Measurements from ENCODE around the gene TPBGL. TPM values are rescaled to one million over a fixed set of nuclear protein-coding genes. Genes with fewer than 3 reads are reported as not detected.

Gene TPBGL
- total RNA-seq, 2 experiments from 2014 or later, result 0.07 to 0.15 TPM

DNA sequence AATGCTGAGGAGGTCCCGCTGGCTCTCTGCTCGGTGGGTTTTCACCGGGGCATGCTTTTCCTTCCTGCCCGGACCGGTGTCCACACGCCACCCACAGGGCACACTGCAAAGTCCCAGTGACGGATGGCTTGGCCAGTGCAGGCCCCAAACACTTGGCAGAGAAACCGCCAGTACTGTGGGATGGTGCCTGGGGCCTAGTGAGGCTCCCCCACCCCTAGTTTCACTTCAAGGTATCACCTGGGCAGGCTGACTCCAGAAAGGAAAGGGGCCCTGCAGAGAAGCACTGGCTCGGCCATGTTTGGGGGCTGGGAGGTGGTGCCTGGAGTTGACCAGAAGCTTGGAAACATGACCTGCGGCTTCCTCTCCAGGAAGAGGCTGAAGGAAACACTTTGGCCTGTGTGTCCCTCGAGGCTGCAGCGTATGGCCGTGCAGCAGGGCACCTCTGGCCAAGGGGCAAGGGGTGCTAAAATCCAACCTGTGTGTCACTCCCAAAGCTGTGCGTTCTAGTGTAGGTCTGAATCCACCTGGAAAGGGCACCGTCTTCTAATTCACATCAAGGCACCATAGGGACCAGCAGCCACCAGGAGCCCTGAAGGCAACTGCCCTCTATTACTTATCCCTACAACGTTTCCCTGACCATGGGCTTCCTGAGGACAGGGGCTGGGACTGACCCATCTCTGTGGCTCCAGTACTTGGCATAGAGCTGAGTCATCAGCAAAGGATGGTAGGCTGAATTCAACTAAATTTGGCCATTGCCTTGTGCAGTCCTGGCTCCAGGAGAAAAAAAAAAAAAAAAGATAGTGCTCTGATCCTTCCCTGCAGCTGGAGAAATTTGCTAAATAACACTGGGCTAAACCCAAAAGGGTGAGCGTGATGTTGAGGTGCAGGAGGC lies 22.6 kb downstream of the TPBGL start:
- no peak overlapping the region for H3K27ac Mint-ChIP-seq
- no peak for DNase-seq
- ATAC-seq, result no peak
- no peaks in the 10 kb centered on the region for H3K9me3 Mint-ChIP-seq (ENCODE audit: low read depth)
- CTCF ChIA-PET, result interaction anchor here (0.7 to 1.6 kb wide), 5 partner anchors 9 to 1972 kb away, joined by 3 to 4 read pairs (median 3); no protein-coding TSS in a partner anchor
- H3K4me3 Mint-ChIP-seq, result no peak overlapping the region
- H3K27me3 Mint-ChIP-seq, result no peaks in the 10 kb centered on the region
- no peaks in the 10 kb centered on the region for H3K36me3 Mint-ChIP-seq
- H3K4me1 Mint-ChIP-seq, result peaks cover 22% of the 10 kb centered on the region

DNA sequence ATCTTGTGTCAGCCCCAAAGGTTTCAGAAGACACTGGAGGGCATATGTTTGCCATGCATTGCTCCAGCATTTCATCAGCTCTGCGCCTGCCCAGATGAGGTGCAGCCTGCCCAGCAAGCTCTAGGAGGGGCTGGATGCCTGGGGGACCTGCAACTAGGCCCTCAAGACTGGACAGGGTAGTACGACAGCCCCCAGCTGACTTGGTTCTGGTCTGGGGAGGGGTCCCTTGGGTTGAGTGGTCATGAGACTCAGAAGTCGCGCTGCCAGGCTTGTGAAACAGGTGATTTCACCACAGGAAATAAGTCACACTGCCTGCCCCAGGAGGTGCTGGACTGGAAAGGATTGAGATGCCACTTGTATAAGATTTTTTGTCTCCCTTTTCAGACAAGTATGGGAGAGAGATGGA lies 23.4 kb downstream of the TPBGL start:
- CTCF ChIA-PET, result interaction anchor here (0.7 to 1.8 kb wide), 3 partner anchors 15 to 1973 kb away, joined by 3 to 7 read pairs (median 4); no protein-coding TSS in a partner anchor
- Mint-ChIP-seq H3K4me3 (no peak overlapping the region), H3K27me3 (no peaks in the 10 kb centered on the region), H3K4me1 (peaks cover 22% of the 10 kb centered on the region), H3K36me3 (no peaks in the 10 kb centered on the region), H3K27ac (peak overlapping the region; percentile 25), H3K9me3 (ENCODE audit: low read depth) (no peaks in the 10 kb centered on the region)
- ATAC-seq, result peak; percentile 45
- no peak for DNase-seq

DNA sequence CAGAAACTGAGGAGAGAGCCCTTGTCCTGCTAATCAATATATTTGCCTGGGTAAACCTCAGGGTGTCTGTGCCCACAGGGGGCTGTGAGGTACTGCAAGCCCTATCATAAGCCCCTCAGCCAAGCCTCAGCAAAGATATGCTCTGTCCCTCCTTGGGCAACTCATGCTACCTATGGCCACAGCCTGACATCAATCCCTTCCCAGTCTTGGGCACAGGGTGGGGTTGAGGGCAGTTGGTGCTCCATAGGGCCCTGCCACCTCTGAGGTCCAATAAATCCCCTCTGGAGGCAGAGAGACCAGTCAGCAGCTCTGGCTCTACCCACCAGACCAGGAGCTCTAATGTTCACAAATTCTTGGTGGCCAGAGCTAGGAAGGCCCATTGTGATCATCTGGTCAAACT lies 23.8 kb downstream of the TPBGL start:
- CTCF ChIA-PET, result interaction anchor here (0.7 to 1.8 kb wide), 3 partner anchors 16 to 1973 kb away, joined by 3 to 7 read pairs (median 4); no protein-coding TSS in a partner anchor
- Mint-ChIP-seq H3K4me1 (peaks cover 22% of the 10 kb centered on the region), H3K4me3 (no peak overlapping the region), H3K27ac (no peak overlapping the region), H3K9me3 (ENCODE audit: low read depth) (no peaks in the 10 kb centered on the region), H3K27me3 (no peaks in the 10 kb centered on the region), H3K36me3 (no peaks in the 10 kb centered on the region)
- DNase-seq (no peak), ATAC-seq (no peak)

DNA sequence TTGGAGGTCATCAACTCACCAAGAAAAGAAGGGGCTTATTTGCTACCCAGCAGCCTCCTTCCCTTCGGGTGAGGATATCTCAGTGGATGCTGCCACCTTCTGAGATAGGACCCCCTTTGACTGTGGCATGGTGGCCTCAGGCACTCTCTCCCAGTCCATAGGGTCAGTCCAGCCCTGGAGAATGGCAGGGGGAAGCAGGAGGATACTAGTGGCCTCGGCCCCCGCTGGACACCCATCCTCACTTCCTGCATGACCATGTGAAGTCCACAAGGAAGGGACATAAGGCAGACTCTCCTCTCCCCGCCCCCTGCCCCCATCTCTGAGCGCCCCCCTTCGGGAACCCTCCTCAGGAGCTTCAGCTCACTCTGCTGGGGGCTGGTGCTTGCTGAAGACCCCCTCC lies 24.4 kb downstream of the TPBGL start:
- no peak for DNase-seq
- ATAC-seq, result no peak
- Mint-ChIP-seq H3K27me3 (no peaks in the 10 kb centered on the region), H3K27ac (no peak overlapping the region), H3K4me3 (no peak overlapping the region), H3K4me1 (peaks cover 22% of the 10 kb centered on the region), H3K36me3 (no peaks in the 10 kb centered on the region), H3K9me3 (ENCODE audit: low read depth) (no peaks in the 10 kb centered on the region)
- CTCF ChIA-PET, result interaction anchor here (0.5 to 1.8 kb wide), 3 partner anchors 15 to 94 kb away, joined by 3 to 7 read pairs (median 4); no protein-coding TSS in a partner anchor

DNA sequence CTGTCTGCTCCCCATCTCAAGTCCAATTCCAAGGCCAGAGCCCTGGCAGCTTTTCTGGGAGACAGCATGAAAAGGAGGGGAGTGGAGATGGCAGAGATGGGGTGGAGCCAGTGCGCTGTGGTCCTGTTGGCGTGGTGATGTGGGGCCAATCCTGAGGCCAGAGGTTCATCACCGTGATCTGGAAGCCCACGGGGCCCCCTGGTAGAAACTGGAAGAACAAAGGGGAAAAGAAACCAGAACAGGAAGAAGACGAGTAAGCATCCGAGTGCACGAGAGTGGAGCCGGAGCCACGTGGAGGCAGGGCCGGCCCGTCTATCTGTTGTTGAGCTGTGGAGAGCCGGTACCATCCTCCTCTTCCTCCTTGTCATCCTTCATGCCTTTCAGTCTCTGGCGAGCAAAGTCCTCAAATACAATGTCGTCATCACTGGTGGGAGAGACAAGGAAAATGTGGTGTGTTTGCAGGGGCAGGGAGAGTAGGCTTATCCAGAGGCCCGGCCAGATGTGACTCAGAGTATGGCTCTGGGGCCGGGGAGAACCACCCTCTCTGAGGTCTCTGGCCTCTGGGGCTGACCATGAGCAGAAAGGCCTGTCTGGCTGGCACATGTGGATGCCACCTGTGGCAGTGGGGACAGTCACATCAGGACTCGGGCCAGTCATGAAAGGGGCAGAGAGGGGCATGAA lies 25.4 kb downstream of the TPBGL start:
- H3K4me3 Mint-ChIP-seq, result no peak overlapping the region
- ATAC-seq (no peak), DNase-seq (no peak)
- H3K27me3 Mint-ChIP-seq, result no peaks in the 10 kb centered on the region
- CTCF ChIA-PET, result no interaction called here
- H3K36me3 Mint-ChIP-seq, result no peaks in the 10 kb centered on the region
- no peak overlapping the region for H3K27ac Mint-ChIP-seq
- peaks cover 20% of the 10 kb centered on the region for H3K4me1 Mint-ChIP-seq
- no peaks in the 10 kb centered on the region for H3K9me3 Mint-ChIP-seq (ENCODE audit: low read depth)

DNA sequence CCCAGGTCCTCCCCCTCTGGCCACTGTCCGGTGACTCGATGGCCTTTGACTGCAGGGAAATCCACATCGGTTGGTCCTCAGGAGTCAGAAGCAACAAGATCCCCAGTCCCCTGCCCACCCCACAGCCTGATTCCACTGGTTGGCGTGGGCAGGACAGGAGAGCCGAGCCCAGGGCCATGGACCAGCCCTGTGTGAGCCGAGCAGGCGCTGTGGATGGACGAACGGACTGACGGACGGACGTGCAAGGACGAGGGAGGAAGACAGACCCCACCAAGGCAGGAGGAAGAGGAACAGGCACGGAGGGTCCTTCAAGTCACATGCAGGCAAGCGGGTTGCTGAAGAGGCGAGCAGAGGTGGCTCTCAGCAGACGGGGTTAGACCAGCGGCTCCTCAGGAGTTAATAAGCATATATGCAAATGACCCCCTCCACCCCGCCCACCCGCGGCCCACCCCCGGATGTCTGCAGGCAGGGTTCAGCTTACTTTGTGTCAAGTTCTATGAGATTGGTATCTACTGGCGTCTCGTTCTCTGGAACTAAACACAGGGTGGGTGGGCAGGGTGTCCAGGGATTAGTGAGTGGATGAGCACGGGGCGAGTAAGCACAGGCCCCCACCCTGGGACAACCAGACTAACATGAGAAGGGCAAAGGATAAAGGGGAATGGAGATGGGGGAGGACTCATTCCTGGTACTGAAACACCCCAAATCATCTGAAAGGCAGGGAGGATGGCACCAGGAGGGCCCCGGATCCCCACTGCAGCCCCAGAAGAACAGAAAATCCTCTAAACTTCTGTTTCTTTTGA lies 26.8 kb downstream of the TPBGL start:
- peaks cover 13% of the 10 kb centered on the region for H3K4me1 Mint-ChIP-seq
- CTCF ChIA-PET, result no interaction called here
- no peaks in the 10 kb centered on the region for H3K27me3 Mint-ChIP-seq
- DNase-seq (no peak), ATAC-seq (no peak)
- H3K9me3 Mint-ChIP-seq (ENCODE audit: low read depth), result no peaks in the 10 kb centered on the region
- H3K36me3 Mint-ChIP-seq, result no peaks in the 10 kb centered on the region
- H3K27ac Mint-ChIP-seq, result no peak overlapping the region
- no peak overlapping the region for H3K4me3 Mint-ChIP-seq

DNA sequence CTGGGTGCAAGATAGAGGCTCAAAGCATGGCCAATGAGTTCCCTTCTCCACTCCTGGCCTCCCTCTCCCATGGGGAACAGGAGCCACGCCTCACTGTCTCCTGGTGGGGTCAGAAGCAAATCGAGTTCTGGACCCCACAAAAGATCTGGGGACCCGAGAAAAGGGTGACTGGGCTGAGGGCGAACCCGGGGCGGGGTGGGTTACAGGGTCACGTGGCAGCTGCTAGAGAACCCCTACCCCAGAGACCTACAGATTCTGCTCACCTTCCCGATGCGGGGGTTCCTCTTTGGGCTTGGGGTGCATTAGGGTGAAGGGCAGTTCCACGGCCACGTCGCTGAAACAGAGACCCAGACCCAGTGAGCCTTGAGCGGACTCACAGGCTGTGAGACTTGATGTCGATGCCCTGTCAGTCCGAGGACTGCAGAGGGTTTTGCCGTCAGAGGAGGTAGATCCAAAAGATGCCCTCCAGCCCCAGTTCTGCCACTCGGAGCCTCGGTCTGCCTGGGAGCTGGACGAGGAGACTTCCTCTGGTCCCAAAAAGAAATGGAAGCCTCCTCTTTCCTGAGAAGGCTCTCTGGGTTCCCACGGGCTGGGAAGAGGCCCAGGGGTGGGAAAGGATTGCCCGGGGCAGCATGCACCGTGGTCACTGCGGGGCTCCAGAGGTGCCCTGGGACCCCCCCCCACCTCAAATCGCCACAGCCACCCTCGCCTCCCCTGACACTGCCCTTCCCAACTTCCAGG lies 28.2 kb downstream of the TPBGL start:
- DNase-seq (no peak), ATAC-seq (no peak)
- peaks cover 2% of the 10 kb centered on the region for H3K36me3 Mint-ChIP-seq
- peaks cover 12% of the 10 kb centered on the region for H3K4me1 Mint-ChIP-seq
- CTCF ChIA-PET, result interaction anchor here (1.0 to 15.4 kb wide), 5 partner anchors 11 to 233 kb away, joined by 3 to 380 read pairs (median 32); no protein-coding TSS in a partner anchor
- H3K9me3 Mint-ChIP-seq (ENCODE audit: low read depth), result no peaks in the 10 kb centered on the region
- no peaks in the 10 kb centered on the region for H3K27me3 Mint-ChIP-seq
- no peak overlapping the region for H3K27ac Mint-ChIP-seq
- H3K4me3 Mint-ChIP-seq, result no peak overlapping the region

DNA sequence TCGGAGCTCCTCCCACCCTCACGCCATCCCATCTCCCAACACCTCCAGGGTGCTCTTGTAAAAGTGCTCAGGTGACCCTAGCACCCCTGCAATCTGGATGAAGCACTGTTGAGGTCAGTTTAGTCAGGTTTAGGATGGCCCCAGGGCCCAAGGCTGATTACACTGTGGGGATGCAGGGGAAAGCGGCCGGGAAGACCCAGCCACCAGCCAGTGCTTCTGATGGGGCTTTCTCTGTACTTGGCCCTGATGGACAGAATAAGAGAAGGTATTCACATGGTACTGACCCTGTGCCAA lies 28.7 kb downstream of the TPBGL start:
- Mint-ChIP-seq H3K27ac (no peak overlapping the region), H3K27me3 (no peaks in the 10 kb centered on the region), H3K4me1 (peaks cover 12% of the 10 kb centered on the region), H3K36me3 (peaks cover 3% of the 10 kb centered on the region), H3K4me3 (no peak overlapping the region), H3K9me3 (ENCODE audit: low read depth) (no peaks in the 10 kb centered on the region)
- ATAC-seq (no peak), DNase-seq (no peak)
- CTCF ChIA-PET, result interaction anchor here (1.0 to 15.4 kb wide), 6 partner anchors 12 to 234 kb away, joined by 3 to 380 read pairs (median 21); no protein-coding TSS in a partner anchor

DNA sequence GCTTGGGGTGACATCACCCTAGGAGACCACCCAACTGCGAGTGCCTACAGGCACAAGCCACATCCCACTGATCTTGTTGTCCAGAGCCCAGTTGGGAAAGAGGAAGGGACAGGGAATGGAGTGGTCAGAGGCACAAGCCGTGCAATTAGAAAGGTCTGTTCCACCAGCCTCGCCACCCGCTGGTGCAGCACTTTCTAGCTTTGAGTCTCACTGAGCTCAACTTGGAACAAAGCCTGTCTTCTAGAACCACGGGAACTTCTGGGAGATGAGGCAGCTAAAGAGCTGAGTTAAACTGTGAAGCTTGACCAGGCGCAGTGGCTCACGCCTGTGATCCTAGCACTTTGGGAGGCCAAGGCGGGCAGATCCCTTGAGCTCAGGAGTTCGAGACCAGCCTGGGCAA lies 29.3 kb downstream of the TPBGL start:
- Mint-ChIP-seq H3K4me3 (no peak overlapping the region), H3K27ac (no peak overlapping the region), H3K4me1 (peaks cover 7% of the 10 kb centered on the region), H3K9me3 (ENCODE audit: low read depth) (no peaks in the 10 kb centered on the region), H3K27me3 (no peaks in the 10 kb centered on the region), H3K36me3 (peaks cover 3% of the 10 kb centered on the region)
- no peak for ATAC-seq
- CTCF ChIA-PET, result interaction anchor here (1.0 to 15.4 kb wide), 12 partner anchors 10 to 340 kb away, joined by 3 to 380 read pairs (median 8); no protein-coding TSS in a partner anchor
- no peak for DNase-seq

DNA sequence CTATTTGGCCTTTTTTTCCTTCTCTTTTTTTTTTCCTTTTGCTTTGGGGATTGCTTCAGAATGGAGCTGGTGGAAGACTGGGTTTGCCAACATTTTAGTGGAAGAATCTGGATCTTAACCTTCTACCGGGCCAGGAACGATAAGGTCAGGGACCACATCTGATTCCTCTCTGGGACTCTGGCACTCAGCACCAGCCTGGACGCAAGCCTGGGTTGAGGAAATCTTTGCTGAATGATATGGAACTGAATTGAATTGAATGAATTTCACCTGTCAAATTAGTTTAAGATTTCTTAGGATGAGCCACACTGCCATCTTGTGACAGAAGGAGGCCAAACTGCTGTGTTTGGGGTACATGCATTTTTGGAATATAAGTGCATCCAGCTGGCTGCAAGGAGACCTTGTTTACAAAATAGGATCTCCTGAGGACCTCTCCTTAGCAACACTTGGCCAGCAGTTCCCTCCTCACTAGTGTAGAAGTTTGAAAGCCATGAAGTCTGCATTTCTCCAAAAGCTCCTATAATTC lies 30.4 kb downstream of the TPBGL start:
- Mint-ChIP-seq H3K4me1 (peaks cover 14% of the 10 kb centered on the region), H3K36me3 (peaks cover 8% of the 10 kb centered on the region), H3K27me3 (no peaks in the 10 kb centered on the region), H3K4me3 (no peak overlapping the region), H3K9me3 (ENCODE audit: low read depth) (no peaks in the 10 kb centered on the region), H3K27ac (no peak overlapping the region)
- no peak for DNase-seq
- CTCF ChIA-PET, result interaction anchor here (1.0 to 15.4 kb wide), 20 partner anchors 9 to 341 kb away, joined by 3 to 380 read pairs (median 5); no protein-coding TSS in a partner anchor
- ATAC-seq, result no peak

DNA sequence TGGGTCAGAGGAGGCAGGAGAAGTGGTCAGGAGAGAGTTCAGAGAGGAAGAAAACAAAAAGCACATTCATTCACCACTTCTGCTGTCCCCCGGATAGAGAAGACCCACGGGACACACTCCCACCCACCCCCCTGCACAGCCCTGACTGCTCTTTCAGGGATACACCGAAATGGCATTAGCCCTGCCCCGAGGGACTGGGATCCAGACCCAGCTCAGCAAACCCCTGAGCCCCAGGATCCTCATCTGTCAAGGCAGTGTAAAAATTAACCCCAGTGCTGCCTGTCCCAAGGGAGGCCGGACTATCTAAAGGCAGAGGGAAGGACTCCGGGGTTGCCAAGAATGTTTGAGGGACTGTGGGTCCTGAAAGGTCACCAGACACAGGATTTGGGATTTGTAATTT lies 31.2 kb downstream of the TPBGL start:
- ATAC-seq, result no peak
- CTCF ChIA-PET, result interaction anchor here (0.9 to 15.4 kb wide), 14 partner anchors 8 to 249 kb away, joined by 3 to 380 read pairs (median 6); no protein-coding TSS in a partner anchor
- H3K27ac Mint-ChIP-seq, result no peak overlapping the region
- H3K9me3 Mint-ChIP-seq (ENCODE audit: low read depth), result no peaks in the 10 kb centered on the region
- H3K27me3 Mint-ChIP-seq, result no peaks in the 10 kb centered on the region
- H3K4me3 Mint-ChIP-seq, result no peak overlapping the region
- no peak for DNase-seq
- H3K4me1 Mint-ChIP-seq, result peaks cover 22% of the 10 kb centered on the region
- H3K36me3 Mint-ChIP-seq, result peaks cover 12% of the 10 kb centered on the region

DNA sequence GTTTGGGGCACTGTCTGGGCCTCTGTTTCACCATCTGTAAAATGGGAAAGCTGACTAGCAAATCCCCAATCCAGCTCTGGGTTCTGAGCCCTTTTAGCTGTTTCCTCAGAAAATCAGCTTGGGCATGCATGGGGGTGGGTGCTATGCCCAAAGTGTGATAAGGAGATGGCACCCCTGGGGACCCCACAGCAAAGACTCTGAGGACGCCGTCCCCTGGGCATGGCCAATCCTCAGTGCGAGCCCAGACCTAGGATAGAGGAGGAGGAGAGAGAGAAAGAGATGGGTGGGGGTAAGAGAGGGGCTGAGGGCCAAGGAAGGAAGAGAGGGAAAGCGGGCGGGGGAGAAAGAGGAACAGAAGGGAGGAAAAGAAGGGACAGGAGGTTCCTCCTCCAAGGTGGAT lies 31.8 kb downstream of the TPBGL start:
- Mint-ChIP-seq H3K9me3 (ENCODE audit: low read depth) (no peaks in the 10 kb centered on the region), H3K27me3 (no peaks in the 10 kb centered on the region), H3K36me3 (peaks cover 16% of the 10 kb centered on the region), H3K4me1 (peaks cover 28% of the 10 kb centered on the region), H3K4me3 (no peak overlapping the region), H3K27ac (peak overlapping the region; percentile 11)
- CTCF ChIA-PET, result interaction anchor here (0.9 to 15.4 kb wide), 7 partner anchors 8 to 250 kb away, joined by 3 to 380 read pairs (median 32); no protein-coding TSS in a partner anchor
- peak; percentile 31 for DNase-seq
- ATAC-seq, result no peak
